ENCODE results near the gene PSME3IP1.

DNA sequence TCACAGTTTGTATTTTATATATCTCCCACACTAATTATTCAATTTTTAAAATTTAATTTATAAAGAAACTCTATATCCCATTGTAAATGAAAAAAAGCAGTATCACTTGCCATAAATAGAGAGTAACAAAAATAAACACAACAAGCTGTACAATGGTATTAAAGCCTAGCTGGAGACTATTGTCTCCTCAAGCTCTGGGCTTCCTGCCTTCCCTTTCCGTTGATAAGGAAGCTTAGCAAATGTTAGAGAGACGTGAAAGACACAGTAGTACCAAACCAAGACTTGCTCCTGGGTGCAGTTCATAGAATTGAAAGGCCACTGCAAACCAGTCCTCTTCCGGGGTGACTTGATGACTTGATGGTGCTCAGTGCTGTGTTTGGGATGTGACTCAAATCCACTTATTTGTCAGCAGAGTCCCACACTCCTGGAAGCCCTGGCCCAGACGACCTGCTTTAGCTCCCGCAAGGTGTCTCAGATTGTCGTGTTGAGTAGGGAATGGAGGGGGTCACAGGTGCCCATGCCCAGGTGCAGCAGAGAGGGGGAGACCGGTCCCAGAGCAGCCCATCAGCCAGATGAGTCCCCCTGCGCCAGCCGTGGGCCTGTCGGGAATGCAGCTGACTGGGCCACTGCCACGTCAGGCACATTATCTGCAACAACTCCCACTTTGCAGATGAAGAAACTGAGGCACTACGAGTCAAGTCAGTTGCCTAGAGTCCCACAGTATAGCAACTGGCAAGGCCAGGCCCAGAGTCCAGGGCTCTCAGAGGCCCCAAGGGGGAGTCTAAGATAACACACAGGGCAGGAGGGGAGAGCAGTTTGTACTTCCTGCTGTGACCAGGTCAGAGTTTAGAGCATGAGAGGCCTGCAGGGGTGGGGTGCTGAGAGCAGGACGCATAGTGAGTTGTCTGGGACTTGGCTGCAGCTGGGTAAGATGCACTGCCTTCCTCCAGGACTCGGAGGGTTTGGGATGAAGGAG, 40.5 kb downstream of the PSME3IP1 start:
- TF ChIP-seq, protein P1, sequence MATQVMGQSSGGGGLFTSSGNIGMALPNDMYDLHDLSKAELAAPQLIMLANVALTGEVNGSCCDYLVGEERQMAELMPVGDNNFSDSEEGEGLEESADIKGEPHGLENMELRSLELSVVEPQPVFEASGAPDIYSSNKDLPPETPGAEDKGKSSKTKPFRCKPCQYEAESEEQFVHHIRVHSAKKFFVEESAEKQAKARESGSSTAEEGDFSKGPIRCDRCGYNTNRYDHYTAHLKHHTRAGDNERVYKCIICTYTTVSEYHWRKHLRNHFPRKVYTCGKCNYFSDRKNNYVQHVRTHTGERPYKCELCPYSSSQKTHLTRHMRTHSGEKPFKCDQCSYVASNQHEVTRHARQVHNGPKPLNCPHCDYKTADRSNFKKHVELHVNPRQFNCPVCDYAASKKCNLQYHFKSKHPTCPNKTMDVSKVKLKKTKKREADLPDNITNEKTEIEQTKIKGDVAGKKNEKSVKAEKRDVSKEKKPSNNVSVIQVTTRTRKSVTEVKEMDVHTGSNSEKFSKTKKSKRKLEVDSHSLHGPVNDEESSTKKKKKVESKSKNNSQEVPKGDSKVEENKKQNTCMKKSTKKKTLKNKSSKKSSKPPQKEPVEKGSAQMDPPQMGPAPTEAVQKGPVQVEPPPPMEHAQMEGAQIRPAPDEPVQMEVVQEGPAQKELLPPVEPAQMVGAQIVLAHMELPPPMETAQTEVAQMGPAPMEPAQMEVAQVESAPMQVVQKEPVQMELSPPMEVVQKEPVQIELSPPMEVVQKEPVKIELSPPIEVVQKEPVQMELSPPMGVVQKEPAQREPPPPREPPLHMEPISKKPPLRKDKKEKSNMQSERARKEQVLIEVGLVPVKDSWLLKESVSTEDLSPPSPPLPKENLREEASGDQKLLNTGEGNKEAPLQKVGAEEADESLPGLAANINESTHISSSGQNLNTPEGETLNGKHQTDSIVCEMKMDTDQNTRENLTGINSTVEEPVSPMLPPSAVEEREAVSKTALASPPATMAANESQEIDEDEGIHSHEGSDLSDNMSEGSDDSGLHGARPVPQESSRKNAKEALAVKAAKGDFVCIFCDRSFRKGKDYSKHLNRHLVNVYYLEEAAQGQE (IDR thresholded peaks at IDR 0.05; ENCODE audit: insufficient read depth in 1 of 2, low read depth in 2 of 2, low read length in 2 of 2): no peak
- TF ChIP-seq SIN3A (IDR thresholded peaks at IDR 0.05; ENCODE audit: borderline replicate concordance, insufficient read depth, low read length) (no peak), TAF1 (IDR thresholded peaks at IDR 0.05; ENCODE audit: borderline replicate concordance, insufficient read depth, low read length) (no peak), POLR2AphosphoS5 (IDR thresholded peaks at IDR 0.05; ENCODE audit: low read depth, low read length) (no peak), FOXP2 (optimal IDR thresholded peaks at IDR 0.05; ENCODE audit: borderline replicate concordance, extremely low read depth, extremely low read length, insufficient read depth) (no peak)

Data from PFSK-1 (cell line).